Upper lobe of right lung (tissue), 1 donor: ENCODE measurements around the gene GPM6B. TPM values are rescaled to one million over a fixed set of nuclear protein-coding genes. Genes with fewer than 3 reads are reported as not detected.

Source experiments
- ATAC-seq: fragments of 200-7000 bp; cut with Tn5 transposase; one replicate; pipeline ENCODE4 v1.9.1; 2020; ENCODE audit warnings: mild to moderate bottlenecking, moderate library complexity
- DNase-seq: peaks from one replicate; pipeline ENCODE4 v3.0.0-alpha.2; 2020
- H3K27ac ChIP-seq: fragments of 200-600 bp; one replicate; pipeline ENCODE4 v1.8.0; 2022
- H3K27me3 ChIP-seq: fragments of 200-600 bp; one replicate; pipeline ENCODE4 v1.8.0; 2022; ENCODE audit warnings: mild to moderate bottlenecking
- H3K36me3 ChIP-seq: fragments of 200-600 bp; one replicate; pipeline ENCODE4 v1.8.0; 2022
- H3K4me1 ChIP-seq: fragments of 200-600 bp; one replicate; pipeline ENCODE4 v1.8.0; 2022
- H3K4me3 ChIP-seq: fragments of 200-600 bp; one replicate; pipeline ENCODE4 v1.8.0; 2022; ENCODE audit warnings: mild to moderate bottlenecking
- H3K9me3 ChIP-seq: fragments of 200-600 bp; one replicate; pipeline ENCODE4 v1.8.0; 2022
- intact Hi-C: fragments of 100-400 bp; cut with DNase I; formaldehyde crosslinking; loops from one replicate; pipeline ENCODE4 v1.11.0; 2022
- total RNA-seq: library from RNA; stranded (reverse); fragmentation: NEBNext Ultra II Directional; extraction: Animal tissue kit (Norgen Biotek cat#: 25700); gene quantifications from one replicate; pipeline ENCODE4 v1.2.1, GENCODE V29; 2021
- TF ChIP-seq, protein P1 (sequence below): fragments of 200-600 bp; IDR thresholded peaks from one replicate; pipeline ENCODE4 v1.8.0; 2022; ENCODE audit warnings: antibody characterized with exemption
- donor health status: DM: no; HTN: yes; CAD: no; lungs with severe emphysema.

GPM6B gene
- total RNA-seq, 1 donor from 2014 or later, result 37.1 TPM

DNA sequence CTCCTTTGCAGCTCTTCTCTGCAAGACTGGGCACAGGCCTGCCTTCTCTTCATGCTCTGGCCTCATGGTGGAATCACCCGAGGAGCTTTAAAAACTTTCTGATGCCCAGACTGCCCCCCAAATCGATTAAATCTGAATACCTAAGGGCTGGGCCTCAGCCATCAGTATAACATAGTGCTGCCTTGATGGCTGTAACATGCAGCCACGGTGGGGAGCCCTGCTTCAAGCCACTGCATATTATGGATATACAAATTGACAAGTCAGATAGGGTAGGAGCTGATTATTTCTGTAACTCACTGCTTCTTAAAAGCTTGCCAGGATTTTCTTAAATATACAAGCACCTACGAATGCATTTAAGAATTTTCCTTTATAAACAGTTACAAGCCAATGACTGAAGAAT is 40.5 kb downstream of the GPM6B start:
- H3K27ac ChIP-seq, result no peak overlapping the region
- intact Hi-C loops, result no loop called here
- TF ChIP-seq, protein P1, sequence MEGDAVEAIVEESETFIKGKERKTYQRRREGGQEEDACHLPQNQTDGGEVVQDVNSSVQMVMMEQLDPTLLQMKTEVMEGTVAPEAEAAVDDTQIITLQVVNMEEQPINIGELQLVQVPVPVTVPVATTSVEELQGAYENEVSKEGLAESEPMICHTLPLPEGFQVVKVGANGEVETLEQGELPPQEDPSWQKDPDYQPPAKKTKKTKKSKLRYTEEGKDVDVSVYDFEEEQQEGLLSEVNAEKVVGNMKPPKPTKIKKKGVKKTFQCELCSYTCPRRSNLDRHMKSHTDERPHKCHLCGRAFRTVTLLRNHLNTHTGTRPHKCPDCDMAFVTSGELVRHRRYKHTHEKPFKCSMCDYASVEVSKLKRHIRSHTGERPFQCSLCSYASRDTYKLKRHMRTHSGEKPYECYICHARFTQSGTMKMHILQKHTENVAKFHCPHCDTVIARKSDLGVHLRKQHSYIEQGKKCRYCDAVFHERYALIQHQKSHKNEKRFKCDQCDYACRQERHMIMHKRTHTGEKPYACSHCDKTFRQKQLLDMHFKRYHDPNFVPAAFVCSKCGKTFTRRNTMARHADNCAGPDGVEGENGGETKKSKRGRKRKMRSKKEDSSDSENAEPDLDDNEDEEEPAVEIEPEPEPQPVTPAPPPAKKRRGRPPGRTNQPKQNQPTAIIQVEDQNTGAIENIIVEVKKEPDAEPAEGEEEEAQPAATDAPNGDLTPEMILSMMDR, result no peak
- H3K4me3 ChIP-seq, result no peak overlapping the region
- H3K9me3 ChIP-seq, result no peaks in the 10 kb centered on the region
- no peaks in the 10 kb centered on the region for H3K4me1 ChIP-seq
- H3K27me3 ChIP-seq, result no peaks in the 10 kb centered on the region
- no peak for DNase-seq
- ATAC-seq, result no peak
- H3K36me3 ChIP-seq, result peaks cover 17% of the 10 kb centered on the region

DNA sequence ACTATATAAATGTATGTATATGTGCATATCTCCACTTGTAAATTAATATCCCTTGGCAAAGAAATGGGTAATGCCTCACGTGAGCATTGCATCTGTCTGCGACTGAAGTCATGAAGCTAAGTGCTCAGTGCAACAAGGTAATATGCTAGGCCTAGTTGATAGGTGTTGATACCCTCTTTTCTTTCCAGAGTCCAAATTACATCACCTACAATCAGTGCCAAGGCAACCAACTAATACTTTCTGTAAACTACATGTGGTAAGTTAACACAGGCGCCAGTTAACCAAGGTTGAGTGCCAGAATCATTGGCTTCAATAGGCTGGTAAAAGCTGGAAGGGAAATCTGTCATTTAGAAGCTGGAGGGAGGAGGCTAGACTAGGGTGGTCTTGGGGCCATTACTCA is 41.1 kb downstream of the GPM6B start:
- H3K27ac ChIP-seq, result no peak overlapping the region
- H3K4me3 ChIP-seq, result no peak overlapping the region
- no peaks in the 10 kb centered on the region for H3K9me3 ChIP-seq
- DNase-seq (no peak), ATAC-seq (no peak)
- intact Hi-C loops, result no loop called here
- no peaks in the 10 kb centered on the region for H3K27me3 ChIP-seq
- no peaks in the 10 kb centered on the region for H3K4me1 ChIP-seq
- peaks cover 17% of the 10 kb centered on the region for H3K36me3 ChIP-seq
- TF ChIP-seq, protein P1, result no peak

DNA sequence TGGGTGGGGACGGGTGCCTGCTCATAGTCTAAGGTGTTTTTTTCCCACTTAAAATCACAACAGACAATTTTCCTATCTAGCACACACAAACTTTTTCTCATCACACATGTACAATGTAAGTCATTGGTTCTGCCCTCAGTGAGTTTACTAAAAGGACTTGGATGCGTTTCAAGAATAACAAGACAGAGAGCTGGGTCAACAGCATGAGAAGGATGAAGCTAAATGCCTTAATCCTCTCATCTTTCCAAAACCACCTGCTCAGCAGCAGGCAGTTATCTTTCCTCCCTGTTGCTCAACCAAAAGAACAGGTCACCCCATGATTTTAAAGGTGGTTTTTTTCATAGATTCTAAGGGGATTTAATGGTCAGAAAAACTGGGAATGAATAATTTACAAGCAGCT is 42.2 kb downstream of the GPM6B start:
- Histone ChIP-seq H3K9me3 (no peaks in the 10 kb centered on the region), H3K36me3 (peaks cover 25% of the 10 kb centered on the region), H3K27me3 (no peaks in the 10 kb centered on the region), H3K4me3 (no peak overlapping the region), H3K4me1 (no peaks in the 10 kb centered on the region), H3K27ac (no peak overlapping the region)
- TF ChIP-seq, protein P1, result no peak
- no peak for ATAC-seq
- no peak for DNase-seq
- intact Hi-C loops, result no loop called here

DNA sequence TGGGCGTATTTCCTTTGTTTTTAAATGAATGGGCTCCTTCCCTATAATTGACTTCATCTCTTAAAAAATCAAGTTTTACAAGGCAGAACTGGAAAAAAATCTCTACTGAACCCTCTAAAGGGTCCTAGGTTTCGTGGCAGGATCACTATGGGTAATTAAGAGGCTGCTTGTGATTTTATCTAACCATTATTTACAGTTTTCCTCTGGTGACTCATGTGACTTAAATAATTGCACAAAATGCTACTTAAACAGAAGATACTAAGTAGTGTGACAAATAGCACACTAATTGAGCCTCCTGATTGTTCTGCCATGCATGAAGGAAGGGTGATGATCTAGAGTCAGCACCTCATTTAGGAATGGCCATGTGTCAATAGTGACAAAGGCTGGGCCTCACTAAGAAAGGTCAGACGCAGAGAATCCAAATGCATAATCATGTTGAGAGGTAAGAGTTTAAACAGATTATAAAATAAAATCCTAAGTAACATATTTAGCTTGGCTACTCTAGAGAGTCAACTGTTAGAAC is 46.8 kb downstream of the GPM6B start:
- Histone ChIP-seq H3K36me3 (peaks cover 42% of the 10 kb centered on the region), H3K27ac (no peak overlapping the region), H3K27me3 (no peaks in the 10 kb centered on the region), H3K9me3 (no peaks in the 10 kb centered on the region), H3K4me3 (no peak overlapping the region), H3K4me1 (peaks cover under 1% of the 10 kb centered on the region)
- ATAC-seq (no peak), DNase-seq (no peak)
- TF ChIP-seq, protein P1, result no peak
- intact Hi-C loops, result no loop called here

DNA sequence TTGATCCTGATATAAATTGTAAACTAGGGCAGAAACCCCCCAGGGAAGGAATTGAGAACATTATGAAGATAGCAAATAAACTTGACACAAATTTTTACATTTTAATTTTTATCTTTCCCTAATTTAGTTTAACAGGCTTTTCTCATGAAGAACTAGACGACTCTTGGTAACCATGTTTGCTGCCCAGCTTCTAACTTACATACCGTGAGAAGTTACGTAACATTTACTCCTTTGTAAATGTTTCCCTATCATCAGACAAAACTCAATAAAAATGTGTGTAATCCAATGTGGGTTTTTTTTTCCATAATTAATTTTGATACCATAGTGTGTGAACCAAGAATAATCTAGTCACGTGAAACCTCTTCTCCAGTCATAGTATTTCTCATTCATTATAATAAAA is 48.0 kb downstream of the GPM6B start:
- ATAC-seq (no peak), DNase-seq (no peak)
- no peaks in the 10 kb centered on the region for H3K9me3 ChIP-seq
- no peak overlapping the region for H3K27ac ChIP-seq
- H3K27me3 ChIP-seq, result no peaks in the 10 kb centered on the region
- intact Hi-C loops, result no loop called here
- peaks cover 7% of the 10 kb centered on the region for H3K4me1 ChIP-seq
- TF ChIP-seq, protein P1, result no peak
- peaks cover 37% of the 10 kb centered on the region for H3K36me3 ChIP-seq
- H3K4me3 ChIP-seq, result no peak overlapping the region

DNA sequence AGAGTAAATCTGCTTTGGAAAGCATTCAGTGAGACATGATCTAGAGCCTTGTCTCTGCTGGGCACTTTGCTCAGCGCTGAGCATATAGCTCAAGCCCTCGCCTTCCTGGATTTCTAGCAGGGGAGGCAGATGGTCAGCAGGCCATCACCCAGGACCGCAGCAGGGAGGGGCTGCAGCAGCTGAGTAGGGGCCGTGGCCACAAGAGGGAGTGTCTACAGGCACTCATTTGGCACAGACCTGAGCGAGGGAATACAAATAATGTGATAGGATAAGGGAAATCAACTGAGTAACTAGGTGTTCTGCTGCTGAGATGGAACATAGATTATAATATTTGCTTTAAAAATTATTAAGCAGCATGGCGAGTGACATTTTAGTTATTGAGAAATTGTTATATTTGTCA is 52.1 kb downstream of the GPM6B start:
- H3K4me3 ChIP-seq, result no peak overlapping the region
- no peaks in the 10 kb centered on the region for H3K27me3 ChIP-seq
- peak overlapping the region; percentile 36 for H3K27ac ChIP-seq
- no peak for DNase-seq
- peaks cover 16% of the 10 kb centered on the region for H3K4me1 ChIP-seq
- H3K9me3 ChIP-seq, result no peaks in the 10 kb centered on the region
- no peak for ATAC-seq
- TF ChIP-seq, protein P1, result peak; percentile 12
- intact Hi-C loops, result no loop called here
- H3K36me3 ChIP-seq, result peaks cover 30% of the 10 kb centered on the region
